Right kidney (tissue), 1 donor: ENCODE data around the gene COPS6.

ENCODE experiments used
- DNase-seq: peaks from one replicate; pipeline ENCODE4 v3.0.0-alpha.2; 2016

COPS6 gene

DNA sequence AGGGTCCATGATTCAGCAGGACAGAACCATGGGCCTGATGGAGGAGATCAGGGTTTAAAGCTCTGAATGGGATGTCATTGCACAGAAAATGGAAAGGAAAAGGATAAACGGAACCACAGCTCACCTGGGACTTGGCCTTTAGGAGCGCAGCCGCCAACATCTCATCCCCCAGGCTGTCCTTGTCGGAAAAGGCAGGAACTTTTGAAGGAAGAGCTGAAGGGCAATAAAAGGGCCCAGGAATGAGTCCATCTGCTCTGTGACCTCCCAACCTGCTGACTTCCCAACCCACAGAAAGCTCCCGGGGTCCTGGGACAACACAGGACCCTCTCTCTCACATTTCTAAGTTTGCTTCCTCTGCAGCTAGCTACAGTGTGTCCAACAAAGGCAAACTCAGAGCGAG, 13.4 kb upstream of the COPS6 start:
- no peak for DNase-seq

DNA sequence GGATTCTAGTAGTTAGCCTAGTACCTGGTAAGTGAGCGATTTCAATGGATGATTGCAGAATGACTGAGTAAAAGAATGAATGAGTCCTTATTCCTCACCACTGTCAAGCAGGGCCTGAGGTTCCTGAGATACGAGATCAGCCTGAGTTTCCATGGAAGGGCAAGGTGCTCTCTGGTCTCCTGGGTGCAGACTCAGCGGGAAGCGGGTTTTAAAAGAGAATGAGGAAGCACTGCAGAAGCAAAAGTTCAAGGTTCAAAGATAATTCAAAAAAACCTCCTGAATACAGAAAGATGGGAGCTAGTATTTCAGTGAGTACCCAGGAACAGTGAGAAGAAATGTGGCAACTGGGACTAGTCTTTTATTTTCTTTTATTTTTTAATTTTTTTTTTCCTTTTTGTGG, 11.6 kb upstream of the COPS6 start:
- DNase-seq = no peak

DNA sequence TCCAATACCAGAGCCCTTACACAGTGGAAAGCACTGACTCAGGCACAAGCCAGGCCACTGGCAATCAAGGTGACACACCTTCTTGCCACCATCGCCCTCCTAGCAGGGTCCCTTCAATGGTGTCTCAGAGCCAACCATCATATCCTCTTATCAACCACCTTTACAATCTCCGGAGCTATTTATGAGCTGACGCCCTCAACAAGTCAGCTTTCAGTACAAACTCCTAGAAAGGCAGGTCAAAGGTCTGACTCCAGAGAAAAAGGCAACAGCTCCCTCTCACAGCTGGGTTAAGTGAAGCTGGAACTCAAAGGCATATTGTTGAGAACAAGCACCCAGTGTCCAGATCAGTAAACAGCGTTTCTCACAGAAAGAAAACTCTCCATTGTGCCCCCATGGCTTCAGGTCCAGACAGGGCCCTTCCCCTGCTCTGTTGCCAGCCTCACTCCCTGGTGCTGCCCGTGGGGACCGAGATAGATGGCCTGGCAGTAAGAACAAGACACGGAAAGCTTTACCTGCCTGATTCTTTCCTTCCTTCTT, 9.7 kb upstream of the COPS6 start:
- DNase-seq = no peak

DNA sequence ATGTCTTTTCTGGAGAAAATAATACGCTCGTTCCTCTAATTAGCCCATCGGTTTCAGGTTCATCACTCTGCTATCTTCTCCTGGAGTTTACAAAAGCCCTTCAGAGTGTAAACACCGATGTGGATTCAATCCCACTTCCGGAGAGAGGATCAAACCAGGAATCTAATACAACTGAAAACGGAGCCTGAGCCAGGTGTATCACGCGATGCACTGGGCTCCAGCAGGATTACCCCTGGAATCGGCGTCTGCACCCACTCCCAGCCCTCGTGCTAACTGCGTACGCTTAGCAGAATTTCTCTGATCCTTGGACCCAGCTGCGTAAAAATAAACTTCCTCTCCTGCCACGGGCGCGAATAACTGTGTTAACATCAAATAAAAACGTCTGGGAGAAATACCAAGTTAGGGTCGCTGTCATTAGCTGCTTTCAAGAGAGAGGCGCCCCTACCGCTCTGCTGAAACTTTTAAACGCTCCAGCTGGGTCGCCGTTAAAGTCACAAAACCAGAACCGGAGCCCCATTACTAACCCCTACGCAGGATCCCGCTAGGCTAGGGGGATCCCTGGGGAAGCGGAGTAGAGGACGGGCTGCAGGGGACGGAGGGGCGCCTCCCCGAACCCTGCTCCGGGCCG, 7.7 kb upstream of the COPS6 start:
- no peak for DNase-seq

DNA sequence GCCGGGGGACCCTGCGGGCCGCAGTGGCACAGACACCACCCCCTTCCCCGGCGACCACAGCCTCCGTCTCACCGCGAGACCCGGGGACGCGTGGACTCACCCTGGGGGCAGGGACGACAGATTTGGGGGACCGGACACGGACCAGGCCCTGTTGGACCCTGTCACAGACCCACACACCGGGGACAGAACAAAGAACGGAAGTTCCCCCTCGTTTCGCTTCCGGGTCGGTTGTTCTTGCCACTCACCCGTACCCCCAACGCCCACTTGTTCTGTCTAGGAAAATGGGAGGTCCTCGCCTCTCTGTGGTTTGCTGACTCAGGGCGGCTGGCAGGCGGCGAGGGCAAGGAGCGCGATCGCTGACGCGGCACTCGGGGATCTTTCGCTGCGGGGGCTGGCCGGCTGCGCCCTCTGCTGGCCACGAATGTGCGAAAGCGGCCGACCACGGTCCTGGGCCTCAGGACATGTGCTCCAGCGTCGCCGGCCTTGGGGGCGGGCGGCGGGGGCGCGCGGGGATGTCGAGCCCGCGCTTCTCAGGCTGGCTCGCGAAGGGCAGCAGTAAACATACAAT, 7.2 kb upstream of the COPS6 start, which contains the start of gene ZNF3:
Gene ZNF3 (minus strand): TSS at position 189 of the 568 bp plus-strand sequence. CDS start 4,366 bp downstream, outside the sequence.
- peak; percentile 89 for DNase-seq

DNA sequence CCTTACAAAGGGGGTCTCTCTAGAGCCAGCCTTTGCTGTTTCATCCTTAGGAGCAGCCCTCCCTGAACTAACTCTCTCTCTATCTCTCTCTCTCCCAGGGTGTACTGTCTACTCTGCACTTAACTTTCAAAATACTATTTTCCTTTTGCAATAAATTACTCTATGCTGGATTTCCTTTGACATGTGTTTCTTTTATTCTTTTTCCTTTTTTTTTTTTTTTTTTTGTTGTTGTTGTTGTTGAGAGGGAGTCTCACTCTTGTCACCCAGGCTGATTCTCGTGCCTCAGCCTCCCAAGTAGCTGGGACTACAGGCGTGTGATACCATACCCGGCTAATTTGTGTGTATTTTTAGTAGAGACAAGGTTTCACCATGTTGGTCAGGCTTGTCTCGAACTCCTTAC, 5.8 kb upstream of the COPS6 start:
- no peak for DNase-seq

DNA sequence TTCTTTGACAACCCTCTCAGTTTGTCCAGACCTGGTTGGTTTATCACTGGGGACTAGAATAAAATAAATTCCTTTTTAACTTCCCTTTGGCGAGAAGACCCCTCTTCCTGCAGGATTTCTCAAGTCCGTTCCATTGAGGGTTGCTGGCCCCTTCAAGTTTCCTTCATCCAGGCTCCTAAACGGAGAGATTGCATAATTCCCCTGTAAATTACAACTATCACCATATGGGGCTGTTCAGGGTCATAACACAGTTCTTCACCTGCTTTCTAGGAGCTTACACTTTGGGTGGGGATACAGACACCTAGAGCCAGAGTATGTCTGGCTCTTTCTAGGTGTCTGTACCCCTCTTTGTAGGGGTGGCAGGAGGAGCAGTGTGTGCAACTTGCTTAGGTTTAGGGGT, 3.3 kb upstream of the COPS6 start:
- DNase-seq = no peak

DNA sequence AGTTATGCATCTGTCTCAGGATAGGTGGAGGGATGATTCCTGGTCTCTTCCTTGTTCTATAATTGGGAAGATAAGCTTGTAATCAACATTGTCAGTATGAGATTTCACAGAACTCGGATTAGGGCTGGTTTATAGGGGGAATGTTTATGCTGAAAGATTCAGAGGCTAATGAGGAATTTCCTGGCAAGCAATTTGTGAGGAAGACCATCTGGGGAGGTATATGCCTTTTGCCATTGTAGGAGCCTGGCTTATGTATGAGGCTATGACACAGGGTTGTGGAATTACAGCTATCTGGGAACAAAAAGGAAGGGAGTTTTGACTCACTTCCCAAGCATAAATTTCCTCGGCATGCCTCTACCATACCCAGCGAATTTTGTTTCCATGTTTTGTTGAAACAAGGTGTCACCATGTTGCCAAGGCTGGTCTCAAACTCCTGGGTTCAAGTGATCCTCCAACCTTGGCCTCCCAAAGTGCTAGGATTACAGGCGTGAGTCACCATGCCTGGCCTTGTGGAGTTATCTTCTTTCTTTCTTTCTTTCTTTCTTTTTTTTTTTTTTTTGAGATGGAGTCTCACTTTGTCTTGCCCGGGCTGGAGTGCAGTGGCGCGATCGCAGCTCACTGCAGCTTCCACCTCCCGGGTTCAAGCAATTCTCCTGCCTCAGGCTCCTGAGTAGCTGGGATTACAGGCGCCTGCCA, 1.6 kb upstream of the COPS6 start:
- no peak for DNase-seq

DNA sequence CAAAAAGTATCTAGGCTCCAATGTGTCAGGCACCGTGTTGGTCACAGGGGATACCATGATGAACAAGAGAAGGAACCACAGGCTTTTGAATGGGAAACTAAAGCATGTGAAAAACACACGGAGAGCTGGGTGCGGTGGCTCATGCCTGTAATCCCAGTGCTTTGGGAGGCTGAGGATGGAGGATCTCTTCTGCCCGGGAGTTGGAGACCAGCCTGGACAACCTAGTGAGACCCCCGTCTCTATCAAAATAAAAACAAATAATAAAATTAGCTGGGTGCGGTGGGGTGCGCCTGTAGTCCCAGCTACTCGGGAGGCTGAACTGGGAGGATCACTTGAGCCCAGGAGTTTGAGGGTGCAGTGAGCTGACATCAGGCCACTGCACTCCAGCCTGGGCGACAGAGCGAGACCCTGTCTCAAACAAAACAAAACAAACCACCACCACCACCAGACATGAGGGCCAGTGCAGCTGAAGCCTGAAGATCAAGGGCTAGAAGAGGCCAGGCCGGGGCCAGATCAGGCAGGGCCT, 611 bp upstream of the COPS6 start:
- no peak for DNase-seq

DNA sequence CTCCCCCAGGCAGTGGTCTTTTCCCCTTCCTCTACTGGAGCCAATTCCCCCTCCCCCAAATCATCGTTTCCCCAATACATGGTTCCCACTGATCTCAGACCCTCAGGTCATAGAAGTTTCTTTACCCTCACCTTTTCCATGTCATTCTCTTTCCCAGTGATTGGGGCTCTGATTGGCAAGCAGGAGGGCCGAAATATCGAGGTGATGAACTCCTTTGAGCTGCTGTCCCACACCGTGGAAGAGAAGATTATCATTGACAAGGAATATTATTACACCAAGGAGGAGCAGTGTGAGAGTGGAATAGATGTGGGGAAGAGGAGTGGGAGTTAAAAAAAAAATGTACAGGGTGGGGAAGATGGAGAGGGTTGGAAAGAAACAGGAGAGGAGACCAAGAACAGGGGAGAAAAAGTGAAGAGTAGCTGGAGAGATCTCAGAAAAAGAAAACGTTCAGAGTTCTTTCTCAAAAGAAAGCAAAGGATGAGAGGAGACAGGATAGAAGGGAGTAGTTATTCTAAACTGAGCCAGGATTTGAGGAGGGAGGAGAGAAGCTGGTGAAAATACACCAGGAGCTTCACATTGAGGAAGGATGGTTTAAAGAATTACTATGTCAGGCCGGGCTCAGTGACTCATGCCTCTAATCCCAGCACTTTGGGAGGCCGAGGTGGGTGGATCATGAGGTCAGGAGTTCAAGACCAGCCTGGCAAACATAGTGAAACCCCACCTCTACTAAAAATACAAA, 858 bp downstream of the COPS6 start:
- no peak for DNase-seq

DNA sequence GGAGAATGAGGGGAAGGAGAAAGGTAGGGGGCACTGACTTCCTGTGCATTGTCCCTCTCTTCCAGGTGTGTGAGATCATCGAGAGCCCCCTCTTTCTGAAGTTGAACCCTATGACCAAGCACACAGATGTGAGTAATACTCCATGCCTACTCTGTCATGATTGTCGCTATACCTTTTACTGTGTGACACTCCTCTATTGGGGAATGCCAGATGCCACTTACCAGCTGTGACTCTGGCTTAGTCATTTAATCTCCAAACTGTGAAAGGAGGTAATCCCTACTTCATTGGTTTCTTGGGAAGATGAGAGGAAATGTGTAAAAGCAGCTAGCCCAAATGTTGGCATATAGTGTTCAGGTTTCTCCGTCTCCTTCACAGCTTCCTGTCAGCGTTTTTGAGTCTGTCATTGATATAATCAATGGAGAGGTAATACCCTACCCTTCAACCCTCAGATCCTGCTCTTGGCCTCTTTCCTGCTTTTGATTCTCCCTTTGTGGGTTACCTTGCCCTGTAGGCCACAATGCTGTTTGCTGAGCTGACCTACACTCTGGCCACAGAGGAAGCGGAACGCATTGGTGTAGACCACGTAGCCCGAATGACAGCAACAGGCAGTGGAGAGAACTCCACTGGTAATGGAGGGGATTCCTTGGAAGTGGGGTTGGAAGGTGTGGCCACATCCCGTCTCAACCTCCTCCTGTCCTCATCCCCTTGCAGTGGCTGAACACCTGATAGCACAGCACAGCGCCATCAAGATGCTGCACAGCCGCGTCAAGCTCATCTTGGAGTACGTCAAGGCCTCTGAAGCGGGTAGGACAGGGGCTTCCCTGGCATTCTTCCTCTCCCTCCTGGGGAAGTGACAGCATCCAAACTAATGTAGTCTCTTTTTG, 2.0 kb downstream of the COPS6 start:
- no peak for DNase-seq

DNA sequence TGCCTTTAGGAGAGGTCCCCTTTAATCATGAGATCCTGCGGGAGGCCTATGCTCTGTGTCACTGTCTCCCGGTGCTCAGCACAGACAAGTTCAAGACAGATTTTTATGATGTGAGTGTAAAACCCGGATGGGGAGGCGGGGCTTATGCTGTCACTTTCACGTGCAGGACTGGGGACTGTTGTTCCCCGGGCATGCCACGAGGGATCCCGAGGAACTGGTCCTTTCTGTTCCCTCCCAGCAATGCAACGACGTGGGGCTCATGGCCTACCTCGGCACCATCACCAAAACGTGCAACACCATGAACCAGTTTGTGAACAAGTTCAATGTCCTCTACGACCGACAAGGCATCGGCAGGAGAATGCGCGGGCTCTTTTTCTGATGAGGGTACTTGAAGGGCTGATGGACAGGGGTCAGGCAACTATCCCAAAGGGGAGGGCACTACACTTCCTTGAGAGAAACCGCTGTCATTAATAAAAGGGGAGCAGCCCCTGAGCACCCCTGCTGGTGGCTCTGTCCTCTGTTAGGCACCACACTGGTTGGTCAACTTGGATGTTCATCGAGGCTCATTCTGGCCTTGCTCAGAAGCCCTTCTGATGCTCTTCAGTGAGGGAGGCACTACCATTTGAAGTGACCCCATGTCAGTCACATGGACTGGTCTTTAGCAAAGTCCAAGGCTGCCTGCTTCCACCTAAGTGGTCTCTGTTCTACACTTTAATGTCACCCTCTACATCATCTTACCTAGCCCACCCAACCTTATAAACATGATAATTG, 2.8 kb downstream of the COPS6 start:
- no peak for DNase-seq

DNA sequence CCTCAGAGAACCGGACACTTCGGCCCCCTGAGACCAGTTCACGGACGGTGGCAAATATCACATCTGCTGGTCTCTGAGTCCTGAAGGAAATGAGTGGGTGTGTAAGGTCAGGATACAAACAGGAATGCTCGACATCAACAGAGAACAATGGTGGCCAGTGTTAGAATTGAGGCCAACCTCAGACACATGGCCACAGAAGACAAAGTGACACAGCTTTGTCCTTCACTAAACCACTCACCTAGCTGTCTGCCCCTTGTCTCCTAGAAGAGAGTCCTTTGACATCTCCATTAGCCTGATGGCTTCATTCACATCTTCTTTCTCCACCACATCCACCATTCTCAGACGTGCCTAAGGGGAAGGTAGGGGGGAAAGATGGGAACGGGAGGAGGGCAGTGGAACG, 4.3 kb downstream of the COPS6 start:
- DNase-seq = no peak

DNA sequence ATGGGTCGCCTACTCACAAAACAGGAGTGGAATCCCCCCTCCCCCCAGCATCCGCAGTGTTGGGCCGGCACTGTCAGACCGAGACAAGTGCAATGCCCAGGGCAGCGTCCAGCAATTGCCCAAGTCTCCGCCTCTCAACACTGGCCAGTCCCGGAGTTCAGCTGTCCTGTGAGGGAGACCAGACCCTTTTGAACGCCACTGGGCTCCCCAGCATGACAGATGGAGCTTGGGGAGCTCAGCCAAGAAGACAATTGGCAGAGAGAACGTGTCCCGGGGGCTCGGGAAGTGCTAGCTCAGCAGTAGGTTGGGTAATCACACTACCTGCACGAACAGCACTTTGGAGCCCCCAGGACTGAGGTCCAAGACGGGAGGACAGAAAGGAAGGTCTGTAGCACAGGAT, 4.7 kb downstream of the COPS6 start:
- DNase-seq = no peak

DNA sequence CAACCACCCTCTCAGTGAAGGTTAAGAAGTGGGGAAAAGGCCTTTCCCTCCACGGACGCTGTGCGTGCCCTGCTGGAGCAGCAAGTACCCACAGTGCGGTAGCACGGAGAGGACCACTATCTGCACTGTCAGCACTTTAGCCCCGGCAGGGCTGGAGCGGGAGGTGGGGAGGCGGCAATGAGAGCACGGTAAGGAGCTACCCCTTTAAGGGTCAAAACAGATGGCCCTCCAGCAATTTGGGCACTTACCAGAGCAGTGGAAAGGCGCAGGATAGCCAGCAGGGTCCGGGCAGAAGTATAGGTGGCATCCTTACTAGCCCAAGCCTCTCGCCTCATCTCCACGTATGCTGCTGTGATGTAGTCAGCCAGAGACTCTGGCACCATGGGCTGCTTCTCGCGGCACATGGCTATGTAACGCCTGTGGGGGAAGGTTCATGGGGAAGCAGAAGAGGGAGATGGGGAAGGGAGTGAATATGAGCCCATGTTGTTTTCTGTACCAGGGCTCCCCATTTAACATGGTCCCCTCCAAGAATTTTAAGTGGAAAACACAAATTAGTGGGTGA, 5.2 kb downstream of the COPS6 start:
- DNase-seq = no peak

DNA sequence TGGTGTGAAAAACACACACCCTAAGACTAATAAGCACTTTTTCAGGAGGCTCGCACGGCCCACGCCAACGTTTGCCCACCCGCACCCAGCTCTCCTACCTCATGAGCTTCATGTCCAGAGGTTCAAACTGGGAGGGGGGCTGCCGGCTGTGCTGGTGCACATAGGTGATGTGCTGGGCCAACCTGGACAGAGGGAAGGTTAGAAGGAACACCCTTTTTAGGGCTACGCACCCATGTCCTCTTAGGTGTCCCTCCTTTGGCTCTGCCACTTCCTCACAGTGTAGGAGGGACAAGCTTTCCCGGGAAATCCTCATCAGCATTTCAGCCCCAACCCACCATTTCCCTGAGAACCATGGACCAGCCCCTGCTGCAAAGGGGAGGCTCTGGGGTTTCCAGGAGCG, 6.5 kb downstream of the COPS6 start:
- DNase-seq = no peak

DNA sequence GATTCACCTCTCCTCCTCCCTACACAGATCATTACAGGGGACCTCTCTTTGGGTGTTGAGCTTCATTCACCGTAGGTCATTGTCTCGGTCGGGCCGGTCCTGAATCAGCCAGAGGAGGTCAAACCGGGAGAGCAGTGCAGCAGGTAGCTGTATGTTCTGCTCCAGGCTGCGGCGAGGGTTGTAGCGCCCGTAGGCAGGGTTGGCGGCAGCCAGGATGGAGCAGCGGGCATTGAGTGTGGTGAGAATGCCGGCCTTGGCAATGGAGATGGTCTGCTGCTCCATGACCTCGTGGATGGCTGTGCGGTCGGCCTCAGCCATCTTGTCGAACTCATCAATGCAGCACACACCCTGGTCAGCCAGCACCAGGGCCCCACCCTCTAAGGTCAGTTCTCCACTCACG, 6.9 kb downstream of the COPS6 start:
- DNase-seq = no peak

DNA sequence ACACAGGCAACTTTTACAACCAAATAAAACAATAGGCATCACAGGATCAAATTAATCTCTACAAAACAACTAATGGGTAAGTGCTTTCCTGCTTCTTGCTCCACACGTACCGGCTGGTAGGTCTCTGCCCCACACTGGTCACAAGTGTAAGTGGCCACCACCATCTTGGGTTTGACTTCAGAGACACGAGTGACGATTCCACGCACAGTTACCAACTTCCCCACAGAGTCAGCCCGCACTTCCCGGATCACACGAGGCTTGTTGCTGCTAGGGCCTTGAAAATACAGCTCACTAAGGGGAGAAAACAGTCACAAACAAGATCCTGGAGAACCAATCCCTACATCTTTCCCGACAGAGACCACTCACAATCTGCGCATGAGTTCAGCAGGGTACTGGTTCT, 10.1 kb downstream of the COPS6 start:
- no peak for DNase-seq

DNA sequence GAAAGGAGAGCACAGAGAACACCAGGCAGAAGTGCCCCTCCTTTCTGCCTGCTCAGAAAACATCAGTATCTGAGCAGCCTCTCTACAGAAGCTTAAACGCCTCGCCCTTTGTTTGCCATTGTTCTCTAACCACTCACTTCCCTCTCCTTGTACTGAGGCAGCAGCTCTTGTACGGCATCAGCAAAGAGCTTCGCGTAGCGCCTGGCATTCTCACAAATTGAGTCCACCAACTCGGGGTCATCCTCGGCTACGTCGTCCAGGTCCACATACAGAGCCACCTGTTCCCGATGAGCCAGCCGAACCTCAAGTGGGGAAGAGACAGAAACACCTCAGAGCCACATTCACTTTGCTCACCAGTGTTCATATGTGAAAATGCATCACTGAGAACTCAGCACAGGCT, 10.7 kb downstream of the COPS6 start:
- no peak for DNase-seq

DNA sequence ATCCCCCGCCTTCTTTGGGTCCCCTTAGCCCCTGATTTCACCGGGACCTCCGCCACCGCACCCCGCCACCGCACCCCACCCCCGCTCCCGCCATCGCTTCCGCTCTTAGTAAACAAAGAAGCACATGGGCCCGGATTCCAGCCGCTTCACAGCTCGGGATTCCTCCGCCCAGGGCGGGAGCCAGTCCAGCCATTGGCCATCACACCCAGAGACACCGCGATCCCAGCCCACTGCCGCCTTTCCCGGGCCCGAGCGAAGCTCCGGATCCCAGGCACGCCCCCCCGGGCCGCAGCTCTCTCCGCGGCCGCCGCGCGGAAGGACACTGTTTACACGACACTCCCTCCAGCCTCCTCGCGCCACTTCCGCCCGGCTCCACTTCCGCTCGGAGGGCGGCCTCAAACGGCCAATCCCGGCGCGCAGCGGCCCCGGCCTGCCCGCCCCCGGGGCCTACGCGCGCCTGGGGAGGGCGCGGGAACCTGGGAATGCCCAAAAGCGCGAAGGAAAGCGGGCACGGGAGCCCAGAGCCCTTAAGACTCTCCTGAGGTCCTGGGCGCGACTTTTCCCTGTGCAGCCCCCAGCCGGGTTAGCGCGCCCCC, 11.7 kb downstream of the COPS6 start:
- peak; percentile 94 for DNase-seq
